ENCODE data around the gene UBAP1.
"Not testable (repeated sequence)": the region's sequence is repeated elsewhere in the genome, so short reads cannot be mapped to it uniquely, and the experiment has no call there.

The UBAP1 gene

DNA sequence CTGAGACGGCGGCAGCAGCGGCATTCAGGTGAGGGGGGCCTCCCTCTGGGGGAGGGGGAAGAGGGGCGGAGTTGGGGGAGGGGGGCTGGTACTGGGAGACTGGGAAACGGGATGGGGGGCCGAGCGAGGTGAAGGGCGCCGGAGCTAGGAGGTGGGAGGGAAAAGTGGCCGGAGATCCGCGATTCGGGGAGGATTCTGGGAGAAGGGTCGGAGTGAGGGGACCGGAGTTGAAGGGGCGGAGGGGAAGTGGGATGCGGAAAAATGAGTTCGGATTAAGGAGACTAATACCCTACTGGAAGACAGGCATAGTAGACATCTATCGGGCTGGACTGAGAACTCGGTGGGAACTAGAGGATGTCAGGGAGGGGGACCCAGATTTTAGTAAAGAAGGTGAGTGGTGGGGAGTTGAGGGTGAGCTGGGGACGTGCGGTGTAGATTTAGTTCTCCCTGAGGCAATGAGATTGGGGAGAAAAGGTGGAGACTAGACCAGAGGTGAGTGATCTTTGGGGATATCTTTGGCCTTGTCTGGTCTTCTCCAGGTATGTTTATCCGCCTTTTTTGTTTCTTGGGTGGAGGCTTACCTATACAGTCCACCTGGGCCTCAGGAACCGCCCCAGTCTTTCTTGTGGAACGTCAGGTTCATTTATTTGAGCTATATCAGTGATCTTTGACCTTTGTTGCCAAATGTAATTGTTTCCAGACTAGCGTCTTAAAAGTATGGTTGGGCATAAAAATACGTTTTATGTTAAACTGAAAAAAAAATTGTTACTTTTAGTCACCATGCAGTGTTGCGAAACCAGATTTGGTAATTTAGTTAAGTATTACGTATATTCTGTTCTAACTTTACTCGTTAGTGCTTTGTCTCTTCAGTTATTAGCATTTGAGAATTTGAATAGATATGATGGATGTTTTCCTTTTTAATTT lies 632 bp downstream of the UBAP1 start:
- DNase-seq (ENCODE audit: low read depth): no peak

DNA sequence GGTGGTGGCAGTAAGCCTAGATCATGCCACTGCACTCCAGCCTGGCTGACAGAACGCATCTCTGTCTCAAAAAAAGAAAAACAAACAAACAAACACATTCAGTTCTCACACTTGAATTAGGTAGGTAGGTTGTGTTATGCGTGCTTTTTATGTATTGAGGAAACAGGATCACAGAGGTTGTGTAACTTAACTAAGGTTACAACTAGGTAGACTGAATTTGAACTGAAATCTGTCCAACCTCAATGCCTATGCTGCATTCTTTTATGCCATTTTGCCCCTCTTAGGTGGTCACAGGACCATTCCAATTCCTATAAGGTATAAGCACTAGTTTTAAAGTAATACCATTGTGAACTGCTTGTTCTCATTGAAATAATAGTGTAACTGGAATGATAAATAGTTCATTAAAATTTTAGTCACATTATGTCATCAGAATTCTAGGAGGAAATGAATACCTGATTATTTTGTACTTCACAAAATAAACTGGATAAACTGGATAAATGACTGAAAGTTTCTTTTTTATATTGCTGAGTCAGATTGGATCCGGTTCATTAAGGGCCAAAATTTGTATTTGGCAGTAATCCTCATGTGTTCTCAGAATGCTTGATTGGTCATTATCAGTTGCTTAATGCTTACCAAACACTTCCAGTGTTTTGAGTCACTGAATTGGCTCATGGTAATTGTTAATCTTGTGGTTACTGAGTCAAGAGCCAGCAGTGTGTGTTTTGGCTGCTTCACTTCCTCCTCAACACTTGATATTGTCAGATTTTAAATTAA lies 7.1 kb downstream of the UBAP1 start:
- peak; percentile 71 for DNase-seq (ENCODE audit: low read depth)

DNA sequence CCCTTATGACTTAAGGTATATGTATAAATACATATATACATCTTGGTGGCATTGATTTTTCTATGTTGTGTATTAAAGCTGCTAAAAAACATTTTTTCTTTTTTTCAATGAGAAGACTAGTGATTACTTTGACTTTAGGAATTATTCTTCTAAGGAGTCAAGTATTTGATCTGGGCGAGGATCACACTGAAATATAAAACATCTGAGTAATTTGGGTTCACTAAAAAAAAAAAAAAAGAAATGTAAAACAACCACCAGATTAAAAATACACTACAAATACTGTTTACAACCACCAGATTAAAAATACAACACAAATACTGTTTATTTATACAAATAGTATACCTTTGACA lies 9.0 kb downstream of the UBAP1 start:
- no peak for DNase-seq (ENCODE audit: low read depth)

DNA sequence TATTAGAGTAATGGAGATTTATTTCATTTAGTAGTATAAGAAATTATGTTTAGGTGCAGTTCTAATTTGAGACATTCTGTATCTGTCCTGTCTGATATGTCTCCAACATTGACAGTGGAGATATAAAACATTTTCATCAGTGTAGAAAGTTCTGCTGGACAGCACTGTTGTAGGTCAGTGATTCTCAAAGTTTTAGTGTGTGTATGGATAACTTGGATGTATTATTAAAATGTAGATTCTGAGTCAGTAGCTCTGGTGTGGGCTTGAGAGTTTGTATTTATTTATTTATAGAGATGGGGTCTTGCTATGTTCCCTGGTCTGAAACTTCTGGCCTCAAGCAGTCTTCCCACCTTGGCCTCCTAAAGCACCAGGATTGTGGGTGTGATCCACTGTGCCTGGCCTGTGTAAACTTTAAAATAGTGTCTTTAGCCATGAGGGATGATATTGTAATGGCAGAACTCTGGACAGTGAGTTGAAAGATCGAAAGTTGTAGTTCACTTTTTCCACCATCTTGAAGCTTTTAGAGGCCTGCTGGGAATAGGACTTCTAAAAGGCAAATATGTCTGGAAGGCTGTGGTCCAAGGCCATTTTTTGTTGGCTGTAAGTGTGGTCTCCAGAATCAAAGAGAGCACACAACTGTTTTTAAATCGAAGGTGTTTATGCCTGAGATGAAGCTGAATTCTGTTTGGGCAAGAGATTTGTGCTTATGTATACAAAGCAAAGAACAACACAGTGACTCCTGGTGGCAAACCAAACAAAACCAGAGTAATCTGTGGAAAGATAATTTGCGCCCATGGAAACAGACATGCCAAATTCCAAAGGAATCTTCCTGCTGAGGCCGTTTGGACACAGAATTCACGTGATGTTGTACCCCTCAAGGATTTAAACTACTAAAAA lies 12.4 kb downstream of the UBAP1 start:
- no peak for DNase-seq (ENCODE audit: low read depth)

DNA sequence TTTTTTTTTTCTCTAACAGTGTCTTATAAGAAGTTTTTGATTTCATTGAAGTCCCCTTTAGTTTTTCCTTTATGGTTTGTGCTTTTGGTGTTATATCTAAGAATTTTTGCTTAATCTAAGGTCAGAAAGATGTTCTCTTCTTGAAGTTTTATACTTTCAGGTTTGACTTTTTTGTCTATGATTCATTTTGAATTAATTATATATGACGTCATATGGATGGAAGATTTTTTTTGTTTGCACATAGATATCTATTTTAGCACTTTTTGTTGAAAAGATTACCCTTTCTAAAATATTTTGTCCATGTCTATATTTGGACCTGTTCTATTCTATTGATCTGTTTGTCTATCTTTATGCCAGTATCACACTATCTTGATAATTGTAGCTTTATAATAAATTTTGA lies 16.3 kb downstream of the UBAP1 start:
- no peak for DNase-seq (ENCODE audit: low read depth)

DNA sequence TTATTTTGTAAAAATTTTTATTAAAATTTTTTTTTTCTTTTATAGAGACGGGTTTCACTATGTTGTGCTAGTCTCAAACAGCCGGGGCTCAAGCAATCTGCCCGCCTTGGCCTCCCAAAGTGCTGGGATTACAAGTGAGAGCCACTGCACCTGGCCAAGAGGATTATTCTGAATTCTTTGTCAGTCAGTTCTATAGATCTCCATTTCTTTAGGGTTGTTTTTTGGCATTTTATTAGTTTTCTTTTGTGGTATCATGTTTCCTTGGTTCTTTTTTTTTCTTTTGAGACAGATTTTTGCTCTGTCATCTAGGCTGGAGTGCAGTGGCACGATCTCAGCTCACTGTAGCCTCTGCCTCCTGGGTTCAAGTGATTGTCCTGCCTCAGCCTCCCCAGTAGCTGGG lies 18.4 kb downstream of the UBAP1 start:
- DNase-seq (ENCODE audit: low read depth): not testable (repeated sequence)

DNA sequence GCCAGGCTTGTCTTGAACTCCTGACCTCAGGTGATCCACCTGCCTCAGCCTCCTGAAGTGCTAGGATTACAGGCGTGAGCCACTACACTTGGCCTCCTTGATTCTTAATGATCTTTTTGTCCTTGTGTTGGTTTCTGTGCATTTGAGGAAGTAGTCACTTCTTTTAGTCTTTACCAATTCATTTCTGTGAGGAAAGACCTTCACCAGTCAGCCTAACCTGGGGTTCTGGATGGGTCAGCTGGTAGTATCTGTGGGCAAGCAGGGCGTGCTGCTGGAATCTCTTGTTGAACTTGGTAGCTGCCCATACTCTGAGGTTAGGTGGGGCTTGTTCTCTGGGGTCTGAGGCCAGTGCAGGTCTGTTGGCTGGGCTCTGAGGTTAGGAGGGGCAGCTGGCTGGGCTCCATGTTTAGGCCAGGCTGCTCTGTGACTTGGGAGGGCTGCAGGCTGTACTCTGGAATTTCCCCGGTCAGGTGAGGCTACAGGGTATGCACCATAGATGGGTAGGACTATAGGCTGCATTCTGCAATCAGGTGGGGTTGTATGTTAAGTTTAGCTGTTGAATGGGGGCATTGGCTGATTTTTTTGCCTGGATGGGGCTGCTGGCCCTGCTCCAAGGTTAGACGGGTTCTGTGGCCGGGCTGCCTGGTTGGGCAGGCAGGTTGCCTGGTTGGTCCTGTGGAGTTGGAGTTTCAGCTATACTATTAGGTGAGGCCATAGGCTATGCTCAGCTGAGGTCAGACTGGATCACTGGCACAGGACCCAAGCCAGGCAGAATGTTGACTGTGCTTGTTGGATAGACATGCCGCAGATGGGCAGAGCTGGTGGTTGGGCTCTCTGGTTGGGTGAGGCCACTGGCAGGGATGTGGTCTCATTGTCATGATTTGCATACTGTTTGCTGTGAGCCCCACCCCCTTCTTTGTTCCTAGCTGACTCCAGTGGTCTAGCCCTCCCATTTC lies 19.2 kb downstream of the UBAP1 start:
- no peak for DNase-seq (ENCODE audit: low read depth)

DNA sequence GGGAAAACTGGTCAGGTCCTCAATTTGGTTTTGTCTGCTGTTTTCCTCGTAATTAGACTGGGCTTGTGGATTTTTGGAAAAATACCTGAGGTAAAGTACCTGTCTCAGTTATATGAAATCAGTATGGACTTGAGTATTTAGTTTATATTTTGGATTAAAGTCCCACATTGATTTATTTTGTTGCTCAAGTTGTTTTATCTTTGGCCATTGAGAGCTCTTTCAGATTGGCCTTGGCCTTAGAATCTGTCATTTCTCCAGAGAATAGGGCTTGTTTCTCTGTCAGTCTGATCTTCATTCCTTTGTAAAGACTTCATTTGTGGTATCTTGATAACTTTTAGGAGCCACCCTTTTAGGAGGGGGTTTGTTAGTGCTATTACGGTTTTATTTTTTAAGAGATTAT lies 21.2 kb downstream of the UBAP1 start:
- no peak for DNase-seq (ENCODE audit: low read depth)

DNA sequence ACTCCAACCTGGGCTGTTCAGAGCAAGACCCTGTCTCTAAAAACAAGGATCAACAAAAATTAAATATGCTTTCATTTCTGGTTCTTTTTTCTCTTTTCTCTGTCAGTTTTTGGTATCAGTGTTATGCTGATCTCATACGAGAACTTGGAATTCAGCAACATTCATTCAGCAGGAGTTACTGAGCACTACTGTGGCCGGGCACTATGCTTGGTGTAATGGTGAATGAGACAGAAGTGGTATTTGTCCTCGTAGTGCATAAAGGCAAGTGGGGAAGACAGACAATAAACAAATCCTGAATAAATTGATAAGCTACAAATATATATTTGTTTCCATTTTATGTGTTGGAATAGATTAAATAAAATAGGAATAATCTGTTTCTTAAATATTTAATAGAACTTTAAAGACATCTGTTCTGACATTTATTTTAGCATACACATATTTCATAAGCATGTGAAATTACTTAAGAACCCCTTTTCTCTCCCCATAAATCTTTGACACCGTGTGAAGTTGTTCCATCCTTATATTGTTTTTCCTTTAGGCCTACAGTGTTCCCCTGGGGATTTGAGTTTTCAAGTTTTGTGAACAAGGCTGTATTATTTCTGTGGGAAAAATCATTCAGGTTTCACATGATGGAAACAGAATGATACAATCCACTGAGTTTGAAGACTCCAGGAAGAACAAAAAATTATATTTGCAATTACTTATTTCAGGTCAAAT lies 24.6 kb downstream of the UBAP1 start:
- DNase-seq (ENCODE audit: low read depth): no peak

DNA sequence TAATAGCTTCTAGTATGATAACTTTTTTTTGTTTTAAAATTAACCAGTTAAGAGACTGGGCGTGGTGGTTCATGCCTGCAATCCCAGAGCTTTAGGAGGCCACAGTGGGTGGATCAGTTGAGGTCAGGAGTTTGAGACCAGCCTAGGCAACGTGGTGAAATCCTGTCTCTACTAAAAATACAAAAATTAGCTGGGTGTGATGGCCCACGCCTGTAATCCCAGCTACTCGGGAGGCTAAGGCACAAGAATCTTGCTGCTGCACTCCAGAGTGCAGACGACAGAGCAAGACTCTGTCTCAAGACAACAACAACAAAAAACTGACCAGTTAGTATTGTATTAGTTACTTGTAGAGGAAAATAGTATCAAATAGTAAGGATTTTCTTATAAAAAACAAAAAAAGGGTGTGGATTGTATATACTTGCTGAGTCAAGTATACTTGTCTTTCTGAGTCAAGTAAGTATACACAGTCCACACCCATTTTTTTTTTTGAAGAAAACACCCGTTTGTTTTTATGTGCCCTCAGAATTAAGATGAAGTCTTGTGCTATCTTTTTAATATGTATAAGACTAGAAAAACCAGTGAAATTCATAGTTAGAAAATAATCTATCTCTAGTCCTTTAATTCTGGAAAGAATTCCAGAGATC lies 25.3 kb downstream of the UBAP1 start:
- no peak for DNase-seq (ENCODE audit: low read depth)

DNA sequence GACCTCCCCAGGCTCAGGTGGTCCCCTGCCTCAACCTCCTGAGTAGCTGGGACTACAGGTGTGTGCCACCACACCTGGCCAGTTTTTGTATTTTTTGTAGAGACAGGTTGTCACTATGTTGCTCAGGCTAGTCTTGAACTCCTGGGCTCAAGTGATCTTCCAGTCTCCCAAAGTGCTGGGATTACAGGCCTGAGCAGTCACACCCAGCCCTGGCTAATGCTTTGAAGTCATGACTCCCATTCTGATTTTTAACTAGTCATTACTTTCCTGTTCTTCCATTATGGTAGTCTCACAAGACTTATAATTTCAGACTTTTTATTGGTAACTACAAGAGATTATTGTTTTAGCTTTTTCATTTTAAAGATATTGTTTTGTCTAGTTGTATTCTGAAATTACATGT lies 26.3 kb downstream of the UBAP1 start:
- DNase-seq (ENCODE audit: low read depth): no peak

DNA sequence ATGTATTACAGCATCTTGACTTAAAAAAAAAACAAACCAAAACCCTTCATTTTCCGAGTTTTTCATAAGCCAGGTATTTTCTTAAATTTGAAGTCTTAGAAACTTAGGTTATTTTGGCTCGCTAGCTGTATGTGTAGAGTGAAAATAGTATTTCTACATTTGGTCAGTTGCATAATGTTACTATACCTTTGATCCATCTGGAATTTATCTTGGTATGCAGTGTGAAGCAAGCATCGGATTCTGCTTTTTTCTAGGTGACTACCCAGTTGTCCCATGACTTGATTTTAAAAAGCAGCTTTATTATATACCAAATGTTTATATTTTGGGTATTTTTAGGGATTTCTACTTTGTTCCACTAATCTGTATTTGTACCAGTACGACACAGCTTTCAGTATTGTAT lies 27.7 kb downstream of the UBAP1 start:
- DNase-seq (ENCODE audit: low read depth): no peak

DNA sequence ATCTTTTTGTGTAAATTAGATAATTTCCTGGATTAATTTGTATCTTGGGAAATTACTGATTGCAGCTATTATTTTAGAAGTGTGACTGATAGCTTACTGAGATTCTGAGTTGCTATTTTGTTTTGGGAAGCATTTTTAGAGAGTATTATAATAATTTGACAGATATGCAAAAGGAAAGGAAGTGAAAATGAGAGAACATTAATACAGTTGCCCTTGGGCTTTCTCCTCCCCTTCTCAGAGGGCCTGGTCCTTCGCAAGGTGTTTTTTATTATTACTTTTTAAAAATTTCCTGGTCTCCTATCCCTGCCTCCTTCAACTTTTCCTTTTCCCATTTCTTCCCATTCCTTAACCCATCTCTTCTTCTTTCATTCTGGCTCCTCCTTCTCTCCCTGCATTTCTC lies 32.6 kb downstream of the UBAP1 start:
- no peak for DNase-seq (ENCODE audit: low read depth)

DNA sequence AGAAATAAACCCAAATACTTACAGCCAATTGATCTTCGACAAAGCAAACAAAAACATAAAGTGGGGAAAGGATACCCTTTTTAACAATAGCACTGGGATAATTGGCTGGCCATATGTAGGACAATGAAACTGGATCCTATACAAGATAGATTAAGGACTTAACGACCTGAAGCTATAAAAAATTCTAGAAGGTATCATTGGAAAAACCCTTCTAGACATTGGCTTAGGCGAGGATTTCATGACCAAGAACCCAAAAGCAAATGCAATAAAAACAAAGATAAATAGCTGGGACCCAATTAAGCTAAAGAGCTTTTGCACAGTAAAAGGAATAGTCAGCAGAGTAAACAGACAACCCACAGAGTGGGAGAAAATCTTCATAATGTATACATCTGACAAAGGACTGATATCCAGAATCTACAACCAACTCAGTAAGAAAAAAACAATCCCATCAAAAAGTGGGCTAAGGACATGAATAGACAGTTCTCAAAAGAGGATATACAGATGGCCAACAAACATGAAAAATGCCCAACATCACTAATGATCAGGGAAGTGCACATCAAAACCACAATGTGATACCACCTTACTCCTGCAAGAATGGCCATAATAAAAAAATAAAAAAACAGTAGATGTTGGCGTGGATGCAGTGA lies 35.6 kb downstream of the UBAP1 start:
- DNase-seq (ENCODE audit: low read depth): not testable (repeated sequence)

DNA sequence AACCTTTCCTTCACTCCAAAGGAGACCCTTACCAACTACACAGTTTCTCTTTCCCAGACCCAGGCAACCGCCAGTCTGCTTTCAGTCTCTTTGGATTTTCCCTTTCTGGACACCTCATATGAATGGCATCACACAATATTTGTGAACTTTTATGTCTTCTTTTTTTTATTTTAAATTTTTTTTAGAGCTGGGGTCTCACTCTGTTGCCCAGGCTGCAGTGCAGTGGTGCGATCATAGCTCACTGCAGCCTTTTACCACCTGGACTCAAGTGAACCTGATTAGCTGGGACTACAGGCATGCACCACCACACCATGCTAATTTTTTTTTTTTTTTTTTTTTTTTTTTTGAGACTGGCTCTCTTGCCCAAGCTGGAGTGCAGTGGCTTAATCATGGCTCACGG lies 37.5 kb downstream of the UBAP1 start:
- no peak for DNase-seq (ENCODE audit: low read depth)

DNA sequence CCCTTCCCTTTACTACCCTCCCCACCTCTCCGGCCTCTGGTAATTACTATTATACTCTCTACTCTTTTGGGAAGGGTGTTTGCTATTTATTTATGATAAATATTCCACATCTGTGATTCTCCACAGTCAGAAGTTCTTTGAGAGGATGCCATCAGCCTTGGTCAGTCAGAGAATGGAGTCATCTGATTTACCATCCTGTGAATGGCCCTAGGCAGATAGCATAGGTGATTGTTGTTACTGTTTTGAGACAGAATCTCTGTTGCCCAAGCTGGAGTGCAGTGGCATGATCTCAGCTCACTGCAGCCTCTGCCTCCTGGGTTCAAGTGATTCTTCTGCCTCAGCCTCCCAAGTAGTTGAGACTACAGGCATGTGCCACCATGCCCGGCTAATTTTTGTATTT lies 38.2 kb downstream of the UBAP1 start:
- not testable (repeated sequence) for DNase-seq (ENCODE audit: low read depth)

DNA sequence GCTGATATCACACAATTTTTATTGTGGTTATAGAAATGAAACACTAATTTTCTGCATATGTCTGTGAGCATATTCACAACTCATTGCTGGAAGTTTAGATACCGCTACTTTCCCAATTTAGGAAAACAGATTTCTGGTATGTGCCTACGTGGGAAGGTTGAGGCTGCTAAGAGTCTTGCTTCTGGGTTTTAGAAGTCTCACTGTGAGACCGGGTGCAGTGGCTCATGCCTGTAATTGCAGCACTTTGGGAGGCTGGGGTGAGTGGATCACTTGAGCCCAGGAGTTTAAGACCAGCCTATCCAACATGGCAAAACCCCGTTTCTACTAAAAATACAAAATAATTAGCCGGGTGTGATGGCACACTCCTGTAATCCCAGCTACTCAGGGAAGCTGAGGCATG lies 39.6 kb downstream of the UBAP1 start:
- no peak for DNase-seq (ENCODE audit: low read depth)

DNA sequence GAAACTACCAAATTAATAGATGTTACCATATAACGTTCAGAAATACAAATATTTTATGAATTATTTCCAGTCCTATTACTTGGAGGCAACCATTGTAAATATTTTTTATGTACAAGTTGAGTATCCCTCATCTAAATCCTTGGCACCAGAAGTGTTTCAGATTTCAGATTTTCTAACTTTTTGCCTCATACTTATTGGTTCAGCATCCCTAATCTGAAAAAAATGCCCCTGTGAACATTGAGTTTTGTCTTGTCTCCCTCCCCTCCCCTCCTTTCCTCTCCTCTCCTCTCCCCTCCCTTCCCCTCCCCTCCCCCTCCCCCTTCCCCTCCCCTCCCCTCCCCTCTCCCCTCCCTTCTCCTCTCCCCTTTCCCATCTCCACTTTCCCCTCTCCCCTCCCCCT lies 40.6 kb downstream of the UBAP1 start:
- no peak for DNase-seq (ENCODE audit: low read depth)

DNA sequence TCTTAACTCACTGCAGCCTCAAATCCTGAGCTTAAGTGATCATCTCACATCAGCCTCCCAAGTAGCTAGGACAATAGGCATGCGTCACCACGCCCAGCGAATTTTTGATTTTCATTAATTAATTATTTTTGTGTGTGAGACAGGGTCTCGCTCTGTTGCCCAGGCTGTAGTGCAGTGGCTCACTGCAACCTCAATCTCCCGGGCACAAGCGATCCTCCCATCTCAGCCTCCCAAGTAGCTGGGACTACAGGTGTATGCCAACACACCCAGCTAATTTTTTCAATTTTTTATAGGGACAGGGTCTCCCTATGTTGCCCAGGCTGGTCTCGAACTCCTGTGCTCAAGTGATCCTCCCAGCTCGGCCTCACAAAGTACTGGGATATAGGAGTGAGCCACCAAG lies 41.4 kb downstream of the UBAP1 start:
- no peak for DNase-seq (ENCODE audit: low read depth)

DNA sequence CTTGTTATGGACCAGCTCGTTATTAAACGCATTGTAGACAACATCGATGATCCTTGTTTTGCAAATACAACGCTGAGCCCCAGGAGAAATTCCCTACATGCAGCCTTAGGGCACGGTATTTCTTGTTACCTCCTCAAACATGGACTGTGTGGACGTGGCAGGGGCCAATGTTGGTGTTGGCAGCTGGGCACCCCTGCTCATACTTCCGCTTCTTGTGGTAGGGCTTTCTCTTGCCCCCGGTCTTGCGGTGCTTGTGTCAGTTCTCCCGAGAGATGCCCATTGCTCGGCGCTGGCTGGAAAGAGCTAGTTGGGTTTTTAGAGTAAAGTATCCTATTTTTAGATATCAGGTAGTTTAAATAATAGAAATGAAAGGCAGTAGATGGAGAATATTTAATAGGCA lies 45.5 kb downstream of the UBAP1 start:
- DNase-seq (ENCODE audit: low read depth): no peak
